NCI-H524 (cell line): Measurements from ENCODE around the gene CCDC159.
A peak's percentile ranks its signal among the peaks of the same experiment; 100 is the strongest.
"Not testable (repeated sequence)": the region's sequence is repeated elsewhere in the genome, so short reads cannot be mapped to it uniquely, and the experiment has no call there.

Experiments
- DNase-seq, 2 experiments: peaks; one replicate each; lab custom pipeline; 2025; lab: John Stamatoyannopoulos, UW

The CCDC159 gene

GRCh38 chr19:11367528-11367927 is 21.2 kb downstream of the CCDC159 start:
- DNase-seq: peak in 1 of 2 experiments; percentile 27

- DNase-seq: no peak
Measured at GRCh38 chr19:11370744-11371143, 24.4 kb downstream of the CCDC159 start.

GRCh38 chr19:11373166-11373884 is 27.0 kb downstream of the CCDC159 start:
- peak; percentile 73 to 86 for DNase-seq

GRCh38 chr19:11373885-11374432 is 27.6 kb downstream of the CCDC159 start:
- DNase-seq: peak in 1 of 2 experiments; percentile 37

DNA sequence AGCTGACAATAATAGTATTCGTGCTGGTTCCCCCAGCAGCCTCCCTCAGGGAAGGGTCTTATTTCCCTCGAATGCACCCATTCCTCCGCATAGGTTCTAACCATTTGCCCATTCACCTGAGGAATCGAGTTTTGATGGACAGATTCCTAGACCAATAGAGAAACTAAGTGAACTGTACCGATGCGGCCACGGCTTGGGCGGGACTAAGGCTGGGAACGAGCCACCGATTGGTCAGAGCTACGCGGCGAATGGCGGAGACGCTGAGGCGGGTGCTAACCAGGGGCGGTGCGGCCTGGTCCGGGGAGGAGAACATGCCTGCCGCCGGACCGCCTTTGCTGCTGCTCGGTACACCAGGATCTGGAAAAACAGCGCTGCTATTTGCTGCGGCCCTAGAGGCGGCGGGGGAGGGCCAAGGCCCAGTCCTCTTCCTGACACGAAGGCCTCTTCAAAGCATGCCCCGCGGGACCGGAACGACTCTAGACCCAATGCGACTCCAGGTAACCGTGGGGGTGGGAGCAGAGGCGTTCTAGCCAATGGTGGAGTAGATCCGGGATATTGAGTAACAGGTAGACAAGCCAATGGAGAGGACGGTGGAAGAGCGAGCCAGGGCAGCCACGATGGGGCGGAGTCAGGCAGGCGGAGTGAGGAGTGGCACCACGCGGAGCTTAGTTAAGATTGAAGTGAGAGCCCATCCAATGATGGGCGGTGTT is 28.3 kb downstream of the CCDC159 start, which contains the start of gene SWSAP1:
Gene SWSAP1, plus strand, starts transcription at position 234 of the 710 bp plus-strand sequence. Its CDS starts 15 bp downstream, at position 249.
- DNase-seq: peak; percentile 100

GRCh38 chr19:11375143-11375948 is 29.0 kb downstream of the CCDC159 start:
- DNase-seq: peak in 1 of 2 experiments; percentile 56

DNA sequence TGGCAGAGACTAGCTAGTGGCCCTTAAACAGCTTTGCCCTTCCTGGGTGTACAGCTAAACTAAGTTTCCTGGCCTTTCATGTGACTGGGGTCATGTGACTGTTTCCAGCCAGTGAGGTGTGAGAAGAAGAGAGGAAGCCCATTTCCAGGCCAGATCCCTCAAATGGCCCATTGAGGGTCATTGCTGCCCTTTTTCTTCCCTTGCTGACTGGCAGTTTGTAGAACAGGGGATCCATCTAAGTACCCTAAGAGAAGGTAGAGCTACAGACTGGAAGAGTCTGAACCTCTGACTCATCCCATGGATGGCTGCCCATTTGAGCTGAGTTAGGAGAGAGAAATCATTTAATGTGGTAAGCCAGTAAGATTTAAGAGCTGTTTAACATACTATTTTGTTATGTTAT is 30.9 kb downstream of the CCDC159 start:
- peak in 1 of 2 experiments; percentile 26 for DNase-seq

DNA sequence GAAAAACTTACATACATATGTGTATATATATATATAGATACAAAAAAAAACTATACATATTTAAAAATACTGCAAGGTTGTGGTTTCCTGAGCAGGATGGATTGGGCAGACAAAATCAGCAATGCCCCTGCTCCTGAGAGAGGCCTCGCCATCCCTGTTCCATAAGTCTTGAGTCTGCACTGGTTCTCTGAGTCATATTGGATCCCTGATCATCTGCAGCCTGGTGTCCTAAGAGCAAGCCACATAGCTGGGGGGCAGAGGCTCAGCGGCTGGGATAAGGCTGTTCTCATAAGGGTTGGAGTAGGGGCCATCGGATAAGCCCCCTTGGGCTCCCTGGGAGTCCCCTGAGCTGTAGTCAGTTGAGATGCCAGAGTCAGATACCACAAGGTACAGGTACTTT is 31.4 kb downstream of the CCDC159 start:
- DNase-seq: no peak

GRCh38 chr19:11378319-11379189 is 32.2 kb downstream of the CCDC159 start:
- peak; percentile 39 to 79 for DNase-seq

GRCh38 chr19:11379269-11379845 is 33.0 kb downstream of the CCDC159 start:
- DNase-seq: not testable (repeated sequence)

GRCh38 chr19:11379857-11380350 is 33.6 kb downstream of the CCDC159 start:
- DNase-seq: no peak

GRCh38 chr19:11380653-11381537 is 34.6 kb downstream of the CCDC159 start:
- DNase-seq: peak; percentile 99 to 100

GRCh38 chr19:11382898-11383705 is 36.8 kb downstream of the CCDC159 start:
- peak in 1 of 2 experiments; percentile 30 for DNase-seq

- DNase-seq: no peak
Measured at GRCh38 chr19:11383706-11384048, 37.4 kb downstream of the CCDC159 start.

GRCh38 chr19:11384778-11385129 is 38.4 kb downstream of the CCDC159 start:
- DNase-seq: no peak

DNA sequence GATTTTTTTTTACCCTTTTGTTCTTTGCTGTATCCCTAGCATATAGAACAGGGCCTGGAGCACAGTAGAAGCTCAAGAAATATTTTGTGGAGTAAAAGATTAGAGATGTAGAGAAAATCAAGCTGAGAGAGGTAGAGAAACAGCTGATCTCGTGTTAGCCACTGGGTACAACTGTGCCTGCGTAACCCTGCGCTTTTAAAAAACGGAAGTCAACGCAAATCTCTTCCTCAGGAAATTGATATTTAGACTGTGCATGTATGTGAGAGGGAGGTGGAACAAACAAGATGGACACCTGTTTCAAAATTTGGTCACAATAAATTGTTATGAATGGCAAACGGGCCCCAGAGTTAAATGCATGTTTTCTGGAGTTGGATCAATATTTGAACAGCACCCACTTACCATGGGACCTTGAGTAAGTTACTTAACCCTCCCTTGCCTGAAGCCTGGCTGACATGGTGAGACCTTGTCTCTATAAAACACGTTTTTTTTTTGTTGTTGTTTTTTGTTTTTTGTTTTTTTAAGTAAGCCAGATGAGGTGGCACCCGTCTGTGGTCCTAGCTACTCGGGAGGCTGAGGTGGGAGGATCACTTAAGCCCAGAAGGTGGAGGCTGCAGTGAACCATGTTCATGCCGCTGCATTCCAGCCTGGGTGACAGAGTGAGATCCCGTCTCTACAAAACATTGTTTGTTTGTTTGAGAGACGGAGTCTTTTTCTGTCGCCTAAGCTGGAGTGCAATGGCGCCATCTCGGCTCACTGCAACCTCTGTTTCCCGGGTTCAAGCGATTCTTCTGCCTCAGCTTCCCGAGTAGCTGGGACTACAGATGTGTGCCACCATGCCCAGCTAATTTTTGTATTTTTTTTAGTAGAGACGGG is 41.1 kb downstream of the CCDC159 start:
- DNase-seq: no peak

GRCh38 chr19:11390359-11390758 is 44.0 kb downstream of the CCDC159 start:
- DNase-seq: no peak
